GM23248 (cell line): ENCODE data around the gene TBRG4.

Experiments
- EZH2 ChIP-seq: fragments of 200-600 bp; sonication (generic); IDR thresholded peaks from 2 replicates; pipeline ENCODE4 v1.6.1; 2018; ENCODE audit warnings: antibody characterized with exemption, mild to moderate bottlenecking; ENCODE audit not compliant: insufficient read depth, poor library complexity, severe bottlenecking
- EZH2phosphoT487 ChIP-seq: fragments of 200-600 bp; sonication (generic); IDR thresholded peaks from 2 replicates; pipeline ENCODE4 v1.6.1; 2018; ENCODE audit warnings: antibody characterized with exemption, moderate library complexity, mild to moderate bottlenecking, low read depth; ENCODE audit not compliant: insufficient read depth

- TF ChIP-seq EZH2 (no peak), EZH2phosphoT487 (no peak)
Observed at GRCh38 chr7:45105588-45106188, 5.8 kb downstream of the TBRG4 start.
